ENCODE data around the gene ATP9B. TPM values are rescaled to one million over a fixed set of nuclear protein-coding genes. Genes with fewer than 3 reads are reported as not detected.
"Not testable (repeated sequence)": the region's sequence is repeated elsewhere in the genome, so short reads cannot be mapped to it uniquely, and the experiment has no call there.

The ATP9B gene
- total and polyA plus RNA-seq, 4 donors = 7.1 to 31.4 (median 15.5) TPM

DNA sequence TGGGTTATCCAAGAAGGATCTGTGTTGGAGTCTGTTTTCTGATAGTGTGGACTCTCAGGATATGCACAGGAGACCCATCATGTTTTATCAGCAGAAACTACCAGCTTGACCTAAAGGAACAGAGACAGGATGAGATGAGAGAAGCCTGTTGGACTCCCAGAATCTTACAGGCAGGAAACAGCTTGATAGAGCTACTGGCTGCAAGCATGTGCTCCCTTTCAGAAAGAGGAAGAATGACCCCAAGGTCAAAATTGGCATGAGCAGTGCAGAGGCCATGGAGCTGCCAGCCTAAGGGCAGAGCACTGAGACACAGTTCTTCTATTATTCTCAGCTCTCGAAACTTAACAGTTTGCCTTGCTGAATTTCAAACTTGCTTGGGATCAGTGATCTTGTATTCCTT lies 191.3 kb downstream of the ATP9B start:
- H3K36me3 ChIP-seq (ENCODE audit: control insufficient read depth in 4 of 4, insufficient read depth in 3 of 4, low read depth in 1 of 4, low read length in 3 of 4) = peaks cover 0 to 4% (median 2%) of the 10 kb centered on the region in 4 donors
- H3K27ac ChIP-seq (ENCODE audit: low read depth in 1 of 2, low read length in 2 of 2) = no peak overlapping the region
- TF ChIP-seq, protein P1, sequence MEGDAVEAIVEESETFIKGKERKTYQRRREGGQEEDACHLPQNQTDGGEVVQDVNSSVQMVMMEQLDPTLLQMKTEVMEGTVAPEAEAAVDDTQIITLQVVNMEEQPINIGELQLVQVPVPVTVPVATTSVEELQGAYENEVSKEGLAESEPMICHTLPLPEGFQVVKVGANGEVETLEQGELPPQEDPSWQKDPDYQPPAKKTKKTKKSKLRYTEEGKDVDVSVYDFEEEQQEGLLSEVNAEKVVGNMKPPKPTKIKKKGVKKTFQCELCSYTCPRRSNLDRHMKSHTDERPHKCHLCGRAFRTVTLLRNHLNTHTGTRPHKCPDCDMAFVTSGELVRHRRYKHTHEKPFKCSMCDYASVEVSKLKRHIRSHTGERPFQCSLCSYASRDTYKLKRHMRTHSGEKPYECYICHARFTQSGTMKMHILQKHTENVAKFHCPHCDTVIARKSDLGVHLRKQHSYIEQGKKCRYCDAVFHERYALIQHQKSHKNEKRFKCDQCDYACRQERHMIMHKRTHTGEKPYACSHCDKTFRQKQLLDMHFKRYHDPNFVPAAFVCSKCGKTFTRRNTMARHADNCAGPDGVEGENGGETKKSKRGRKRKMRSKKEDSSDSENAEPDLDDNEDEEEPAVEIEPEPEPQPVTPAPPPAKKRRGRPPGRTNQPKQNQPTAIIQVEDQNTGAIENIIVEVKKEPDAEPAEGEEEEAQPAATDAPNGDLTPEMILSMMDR (IDR thresholded peaks at IDR 0.05; ENCODE audit: low read depth, low read length, missing input control) = no peak
- no peak for TF ChIP-seq FOXA1 (IDR thresholded peaks at IDR 0.05)
- TF ChIP-seq NR2F2 (IDR thresholded peaks at IDR 0.05) = peak; percentile 51
- WGBS = 98% methylated on average over 1 of the region's 1 CpG
- no peak for DNase-seq (ENCODE audit: low spot score)
- no peaks in the 10 kb centered on the region for H3K27me3 ChIP-seq (ENCODE audit: control insufficient read depth in 4 of 4, insufficient read depth in 4 of 4, low read length in 3 of 4)
- no peak overlapping the region for H3K4me3 ChIP-seq (ENCODE audit: low read depth in 1 of 3, low read length in 3 of 3)
- no peaks in the 10 kb centered on the region for H3K4me1 ChIP-seq (ENCODE audit: control insufficient read depth in 4 of 4, insufficient read depth in 4 of 4, low read length in 3 of 4)
- H3K9me3 ChIP-seq (ENCODE audit: control insufficient read depth in 4 of 4, low read length in 3 of 4) = peaks cover 0 to 2% (median 0%) of the 10 kb centered on the region in 4 donors
- no peak overlapping the region for H3K9ac ChIP-seq (ENCODE audit: low read depth in 1 of 2, low read length in 2 of 2)

DNA sequence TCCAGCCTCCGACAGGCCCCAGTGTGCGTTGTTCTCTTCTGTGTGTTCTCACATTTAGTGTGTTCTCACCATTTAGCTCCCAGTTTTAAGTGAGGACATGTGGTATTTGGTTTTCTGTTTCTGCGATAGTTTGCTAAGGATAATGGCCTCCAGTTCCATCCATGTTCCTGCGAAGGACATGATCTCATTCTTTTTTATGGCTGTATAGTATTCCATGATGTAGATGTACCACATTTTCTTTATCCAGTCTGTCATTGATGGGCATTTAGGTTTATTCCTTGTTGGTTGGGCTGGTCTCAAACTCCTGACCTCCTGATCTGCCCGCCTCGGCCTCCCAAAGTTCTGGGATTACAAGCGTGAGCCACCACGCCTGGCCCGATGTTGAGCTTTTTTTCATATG lies 195.9 kb downstream of the ATP9B start:
- not testable (repeated sequence) for H3K4me1 ChIP-seq (ENCODE audit: control insufficient read depth in 4 of 4, insufficient read depth in 4 of 4, low read length in 3 of 4); DNase-seq (ENCODE audit: low spot score); H3K27ac ChIP-seq (ENCODE audit: low read depth in 1 of 2, low read length in 2 of 2); H3K36me3 ChIP-seq (ENCODE audit: control insufficient read depth in 4 of 4, insufficient read depth in 3 of 4, low read depth in 1 of 4, low read length in 3 of 4); H3K27me3 ChIP-seq (ENCODE audit: control insufficient read depth in 4 of 4, insufficient read depth in 4 of 4, low read length in 3 of 4); H3K9ac ChIP-seq (ENCODE audit: low read depth in 1 of 2, low read length in 2 of 2); H3K9me3 ChIP-seq (ENCODE audit: control insufficient read depth in 4 of 4, low read length in 3 of 4); H3K4me3 ChIP-seq (ENCODE audit: low read depth in 1 of 3, low read length in 3 of 3)
- WGBS = over 99% methylated on average over 9 of the region's 9 CpGs

DNA sequence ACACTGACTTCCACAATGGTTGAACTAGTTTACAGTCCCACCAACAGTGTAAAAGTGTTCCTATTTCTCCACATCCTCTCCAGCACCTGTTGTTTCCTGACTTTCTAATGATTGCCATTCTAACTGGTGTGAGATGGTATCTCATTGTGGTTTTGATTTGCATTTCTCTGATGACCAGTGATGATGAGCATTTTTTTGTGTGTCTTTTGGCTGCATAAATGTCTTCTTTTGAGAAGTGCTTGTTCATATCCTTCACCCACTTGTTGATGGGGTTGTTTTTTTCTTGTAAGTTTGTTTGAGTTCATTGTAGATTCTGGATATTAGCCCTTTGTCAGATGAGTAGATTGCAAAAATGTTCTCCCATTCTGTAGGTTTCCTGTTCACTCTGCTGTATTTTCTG lies 202.6 kb downstream of the ATP9B start:
- peaks cover 0 to 11% (median 6%) of the 10 kb centered on the region in 4 donors for H3K36me3 ChIP-seq (ENCODE audit: control insufficient read depth in 4 of 4, insufficient read depth in 3 of 4, low read depth in 1 of 4, low read length in 3 of 4)
- H3K9ac ChIP-seq (ENCODE audit: low read depth in 1 of 2, low read length in 2 of 2); DNase-seq (ENCODE audit: low spot score); H3K27ac ChIP-seq (ENCODE audit: low read depth in 1 of 2, low read length in 2 of 2); H3K9me3 ChIP-seq (ENCODE audit: control insufficient read depth in 4 of 4, low read length in 3 of 4); H3K27me3 ChIP-seq (ENCODE audit: control insufficient read depth in 4 of 4, insufficient read depth in 4 of 4, low read length in 3 of 4); H3K4me3 ChIP-seq (ENCODE audit: low read depth in 1 of 3, low read length in 3 of 3); H3K4me1 ChIP-seq (ENCODE audit: control insufficient read depth in 4 of 4, insufficient read depth in 4 of 4, low read length in 3 of 4): not testable (repeated sequence)

DNA sequence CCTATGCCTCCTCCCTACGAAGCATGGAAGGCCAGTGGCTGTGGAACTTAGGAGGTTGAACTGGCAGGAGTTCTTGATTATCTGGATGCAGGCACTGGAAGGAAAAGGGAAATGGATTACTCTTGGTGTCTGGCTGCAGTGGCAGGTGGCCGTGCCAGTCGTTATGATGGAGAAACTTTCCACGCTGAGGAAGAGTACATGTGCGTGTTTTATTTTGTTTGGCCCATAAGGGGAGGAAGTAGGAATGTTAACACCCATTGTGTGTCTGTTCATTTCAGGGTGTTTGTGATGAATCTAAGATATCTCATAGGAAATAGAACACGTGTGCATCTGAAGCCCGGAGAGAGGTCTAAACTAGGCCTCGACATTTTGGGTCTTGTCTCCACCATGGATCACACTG lies 203.7 kb downstream of the ATP9B start:
- Histone ChIP-seq H3K9me3 (ENCODE audit: control insufficient read depth in 4 of 4, low read length in 3 of 4) (no peaks in the 10 kb centered on the region), H3K4me3 (ENCODE audit: low read depth in 1 of 3, low read length in 3 of 3) (no peak overlapping the region), H3K4me1 (ENCODE audit: control insufficient read depth in 4 of 4, insufficient read depth in 4 of 4, low read length in 3 of 4) (no peaks in the 10 kb centered on the region), H3K36me3 (ENCODE audit: control insufficient read depth in 4 of 4, insufficient read depth in 3 of 4, low read depth in 1 of 4, low read length in 3 of 4) (peaks cover 0 to 11% (median 6%) of the 10 kb centered on the region in 4 donors), H3K9ac (ENCODE audit: low read depth in 1 of 2, low read length in 2 of 2) (no peak overlapping the region), H3K27me3 (ENCODE audit: control insufficient read depth in 4 of 4, insufficient read depth in 4 of 4, low read length in 3 of 4) (no peaks in the 10 kb centered on the region), H3K27ac (ENCODE audit: low read depth in 1 of 2, low read length in 2 of 2) (no peak overlapping the region)
- DNase-seq (ENCODE audit: low spot score) = no peak
- no peak for TF ChIP-seq FOXA2 (IDR thresholded peaks at IDR 0.05)
- TF ChIP-seq RXRA (IDR thresholded peaks at IDR 0.05) = no peak
- TF ChIP-seq, protein P2, sequence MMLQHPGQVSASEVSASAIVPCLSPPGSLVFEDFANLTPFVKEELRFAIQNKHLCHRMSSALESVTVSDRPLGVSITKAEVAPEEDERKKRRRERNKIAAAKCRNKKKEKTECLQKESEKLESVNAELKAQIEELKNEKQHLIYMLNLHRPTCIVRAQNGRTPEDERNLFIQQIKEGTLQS (IDR thresholded peaks at IDR 0.05) = no peak
- no peak for TF ChIP-seq SP1 (IDR thresholded peaks at IDR 0.05)
- no peak for TF ChIP-seq EGR1 (IDR thresholded peaks at IDR 0.05; ENCODE audit: low read depth in 2 of 2)
- no peak for TF ChIP-seq HNF4A (conservative IDR thresholded peaks at IDR 0.05)
- TF ChIP-seq, protein P3, sequence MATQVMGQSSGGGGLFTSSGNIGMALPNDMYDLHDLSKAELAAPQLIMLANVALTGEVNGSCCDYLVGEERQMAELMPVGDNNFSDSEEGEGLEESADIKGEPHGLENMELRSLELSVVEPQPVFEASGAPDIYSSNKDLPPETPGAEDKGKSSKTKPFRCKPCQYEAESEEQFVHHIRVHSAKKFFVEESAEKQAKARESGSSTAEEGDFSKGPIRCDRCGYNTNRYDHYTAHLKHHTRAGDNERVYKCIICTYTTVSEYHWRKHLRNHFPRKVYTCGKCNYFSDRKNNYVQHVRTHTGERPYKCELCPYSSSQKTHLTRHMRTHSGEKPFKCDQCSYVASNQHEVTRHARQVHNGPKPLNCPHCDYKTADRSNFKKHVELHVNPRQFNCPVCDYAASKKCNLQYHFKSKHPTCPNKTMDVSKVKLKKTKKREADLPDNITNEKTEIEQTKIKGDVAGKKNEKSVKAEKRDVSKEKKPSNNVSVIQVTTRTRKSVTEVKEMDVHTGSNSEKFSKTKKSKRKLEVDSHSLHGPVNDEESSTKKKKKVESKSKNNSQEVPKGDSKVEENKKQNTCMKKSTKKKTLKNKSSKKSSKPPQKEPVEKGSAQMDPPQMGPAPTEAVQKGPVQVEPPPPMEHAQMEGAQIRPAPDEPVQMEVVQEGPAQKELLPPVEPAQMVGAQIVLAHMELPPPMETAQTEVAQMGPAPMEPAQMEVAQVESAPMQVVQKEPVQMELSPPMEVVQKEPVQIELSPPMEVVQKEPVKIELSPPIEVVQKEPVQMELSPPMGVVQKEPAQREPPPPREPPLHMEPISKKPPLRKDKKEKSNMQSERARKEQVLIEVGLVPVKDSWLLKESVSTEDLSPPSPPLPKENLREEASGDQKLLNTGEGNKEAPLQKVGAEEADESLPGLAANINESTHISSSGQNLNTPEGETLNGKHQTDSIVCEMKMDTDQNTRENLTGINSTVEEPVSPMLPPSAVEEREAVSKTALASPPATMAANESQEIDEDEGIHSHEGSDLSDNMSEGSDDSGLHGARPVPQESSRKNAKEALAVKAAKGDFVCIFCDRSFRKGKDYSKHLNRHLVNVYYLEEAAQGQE (IDR thresholded peaks at IDR 0.05) = no peak
- TF ChIP-seq HNF4G (IDR thresholded peaks at IDR 0.05) = no peak
- TF ChIP-seq JUND (IDR thresholded peaks at IDR 0.05) = no peak
- TF ChIP-seq NR2F2 (IDR thresholded peaks at IDR 0.05) = no peak
- TF ChIP-seq, protein P4, sequence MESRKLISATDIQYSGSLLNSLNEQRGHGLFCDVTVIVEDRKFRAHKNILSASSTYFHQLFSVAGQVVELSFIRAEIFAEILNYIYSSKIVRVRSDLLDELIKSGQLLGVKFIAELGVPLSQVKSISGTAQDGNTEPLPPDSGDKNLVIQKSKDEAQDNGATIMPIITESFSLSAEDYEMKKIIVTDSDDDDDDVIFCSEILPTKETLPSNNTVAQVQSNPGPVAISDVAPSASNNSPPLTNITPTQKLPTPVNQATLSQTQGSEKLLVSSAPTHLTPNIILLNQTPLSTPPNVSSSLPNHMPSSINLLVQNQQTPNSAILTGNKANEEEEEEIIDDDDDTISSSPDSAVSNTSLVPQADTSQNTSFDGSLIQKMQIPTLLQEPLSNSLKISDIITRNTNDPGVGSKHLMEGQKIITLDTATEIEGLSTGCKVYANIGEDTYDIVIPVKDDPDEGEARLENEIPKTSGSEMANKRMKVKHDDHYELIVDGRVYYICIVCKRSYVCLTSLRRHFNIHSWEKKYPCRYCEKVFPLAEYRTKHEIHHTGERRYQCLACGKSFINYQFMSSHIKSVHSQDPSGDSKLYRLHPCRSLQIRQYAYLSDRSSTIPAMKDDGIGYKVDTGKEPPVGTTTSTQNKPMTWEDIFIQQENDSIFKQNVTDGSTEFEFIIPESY (IDR thresholded peaks at IDR 0.05) = no peak
- TF ChIP-seq FOXA1 (IDR thresholded peaks at IDR 0.05) = no peak
- TF ChIP-seq, protein P1 (IDR thresholded peaks at IDR 0.05; ENCODE audit: low read depth, low read length, missing input control) = no peak
- TF ChIP-seq, protein P5, sequence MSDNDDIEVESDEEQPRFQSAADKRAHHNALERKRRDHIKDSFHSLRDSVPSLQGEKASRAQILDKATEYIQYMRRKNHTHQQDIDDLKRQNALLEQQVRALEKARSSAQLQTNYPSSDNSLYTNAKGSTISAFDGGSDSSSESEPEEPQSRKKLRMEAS (IDR thresholded peaks at IDR 0.05) = no peak
- 94% methylated on average over 8 of the region's 8 CpGs for WGBS

Measured in liver (tissue), 9 donors.